GM11168 (cell line): ENCODE results near the gene VRK3.
"Not testable (repeated sequence)": the region's sequence is repeated elsewhere in the genome, so short reads cannot be mapped to it uniquely, and the experiment has no call there.

Source experiments
- in situ Hi-C: fragments of 300-500 bp; cut with MboI; formaldehyde crosslinking; loops from one replicate; pipeline ENCODE4 v1.12.0; 2022; ENCODE audit warnings: low sequenced_read_pairs; ENCODE audit not compliant: unreplicated experiment

VRK3 gene

GRCh38 chr19:49958596-49958995 is 66.6 kb downstream of the VRK3 start:
- in situ Hi-C loops = not testable (repeated sequence)

- in situ Hi-C loops = not testable (repeated sequence)
These were observed 67.0 kb downstream of the VRK3 start for GRCh38 chr19:49958144-49958543.

GRCh38 chr19:49957262-49957915 is 67.8 kb downstream of the VRK3 start:
- in situ Hi-C loops = no loop called here

GRCh38 chr19:49956115-49956495 is 69.1 kb downstream of the VRK3 start:
- in situ Hi-C loops = no loop called here

GRCh38 chr19:49954933-49955332 is 70.2 kb downstream of the VRK3 start:
- in situ Hi-C loops = no loop called here

- in situ Hi-C loops = no loop called here
These were observed 70.9 kb downstream of the VRK3 start for GRCh38 chr19:49954092-49954829.

- in situ Hi-C loops = no loop called here
These were observed 71.8 kb downstream of the VRK3 start for GRCh38 chr19:49953416-49953815.

- in situ Hi-C loops = no loop called here
These were observed 72.3 kb downstream of the VRK3 start for GRCh38 chr19:49952906-49953305.

- in situ Hi-C loops = no loop called here
These were observed 72.7 kb downstream of the VRK3 start for GRCh38 chr19:49952479-49952836.

- in situ Hi-C loops = no loop called here
These were observed 73.2 kb downstream of the VRK3 start for GRCh38 chr19:49951806-49952478.

GRCh38 chr19:49950956-49951526 is 74.1 kb downstream of the VRK3 start:
- in situ Hi-C loops = no loop called here

- in situ Hi-C loops = no loop called here
These were observed 74.6 kb downstream of the VRK3 start for GRCh38 chr19:49950590-49950948.

GRCh38 chr19:49949742-49950589 is 75.2 kb downstream of the VRK3 start:
- in situ Hi-C loops = no loop called here

- in situ Hi-C loops = no loop called here
These were observed 78.8 kb downstream of the VRK3 start for GRCh38 chr19:49946415-49946814.

- in situ Hi-C loops = not testable (repeated sequence)
These were observed 80.6 kb downstream of the VRK3 start for GRCh38 chr19:49944567-49944966.

GRCh38 chr19:49940482-49940791 is 84.7 kb downstream of the VRK3 start:
- in situ Hi-C loops = no loop called here

GRCh38 chr19:49939721-49940481 is 85.3 kb downstream of the VRK3 start:
- in situ Hi-C loops = loop anchor here (5.0 kb wide), 1 partner anchor 42 kb away; no protein-coding TSS in a partner anchor

GRCh38 chr19:49938662-49939061 is 86.5 kb downstream of the VRK3 start:
- in situ Hi-C loops = loop anchor here (5.0 kb wide), 1 partner anchor 44 kb away; no protein-coding TSS in a partner anchor

- in situ Hi-C loops = loop anchor here (5.0 kb wide), 1 partner anchor 44 kb away; no protein-coding TSS in a partner anchor
These were observed 87.3 kb downstream of the VRK3 start for GRCh38 chr19:49937750-49938381.
